GM12872 (cell line): ENCODE data around the gene ENOPH1.

Source experiments
- TF ChIP-seq, protein P1 (sequence below): IDR thresholded peaks from 3 replicates; pipeline ENCODE4 v1.5.1; 2011; ENCODE audit warnings: low read depth, mild to moderate bottlenecking, low read length, moderate library complexity; ENCODE audit not compliant: insufficient read depth

The ENOPH1 gene

DNA sequence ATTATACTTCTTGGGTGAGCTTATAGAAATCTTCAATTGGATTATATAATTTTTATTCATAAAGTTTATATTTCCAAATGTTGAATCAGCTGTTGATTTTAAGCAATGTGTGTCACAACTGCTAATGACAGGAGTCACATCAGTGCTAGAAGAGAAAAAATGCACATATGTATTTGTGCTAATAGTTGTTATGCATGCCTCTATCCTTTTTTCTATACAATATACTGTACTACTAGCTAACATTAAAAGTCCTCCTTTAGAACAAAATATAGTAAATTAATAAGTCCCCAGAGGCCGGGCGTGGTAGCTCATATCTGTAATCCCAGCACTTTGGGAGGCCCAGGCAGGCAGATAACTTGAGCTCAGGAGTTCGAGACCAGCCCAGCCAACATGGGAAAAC lies 32.9 kb upstream of the ENOPH1 start:
- TF ChIP-seq, protein P1, sequence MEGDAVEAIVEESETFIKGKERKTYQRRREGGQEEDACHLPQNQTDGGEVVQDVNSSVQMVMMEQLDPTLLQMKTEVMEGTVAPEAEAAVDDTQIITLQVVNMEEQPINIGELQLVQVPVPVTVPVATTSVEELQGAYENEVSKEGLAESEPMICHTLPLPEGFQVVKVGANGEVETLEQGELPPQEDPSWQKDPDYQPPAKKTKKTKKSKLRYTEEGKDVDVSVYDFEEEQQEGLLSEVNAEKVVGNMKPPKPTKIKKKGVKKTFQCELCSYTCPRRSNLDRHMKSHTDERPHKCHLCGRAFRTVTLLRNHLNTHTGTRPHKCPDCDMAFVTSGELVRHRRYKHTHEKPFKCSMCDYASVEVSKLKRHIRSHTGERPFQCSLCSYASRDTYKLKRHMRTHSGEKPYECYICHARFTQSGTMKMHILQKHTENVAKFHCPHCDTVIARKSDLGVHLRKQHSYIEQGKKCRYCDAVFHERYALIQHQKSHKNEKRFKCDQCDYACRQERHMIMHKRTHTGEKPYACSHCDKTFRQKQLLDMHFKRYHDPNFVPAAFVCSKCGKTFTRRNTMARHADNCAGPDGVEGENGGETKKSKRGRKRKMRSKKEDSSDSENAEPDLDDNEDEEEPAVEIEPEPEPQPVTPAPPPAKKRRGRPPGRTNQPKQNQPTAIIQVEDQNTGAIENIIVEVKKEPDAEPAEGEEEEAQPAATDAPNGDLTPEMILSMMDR = no peak

DNA sequence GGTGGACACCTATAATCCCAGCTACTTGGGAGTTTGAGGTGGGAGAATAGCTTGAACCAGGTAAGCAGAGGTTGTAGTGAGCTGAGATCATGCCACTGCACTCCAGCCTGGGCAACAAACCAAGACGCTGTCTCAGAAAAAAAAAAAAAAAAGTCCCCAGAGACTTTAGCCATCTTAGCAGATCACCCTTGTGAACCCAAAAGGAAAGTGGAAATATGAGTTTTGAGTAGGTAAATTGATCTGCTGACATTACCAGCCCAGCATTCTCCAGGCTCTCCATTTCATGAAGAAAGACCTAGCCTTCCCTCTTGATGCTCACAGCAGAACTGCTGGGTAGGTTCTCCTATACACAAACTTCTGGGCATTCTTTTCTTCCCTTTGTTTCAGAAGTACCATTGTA lies 32.1 kb upstream of the ENOPH1 start:
- TF ChIP-seq, protein P1 = no peak

DNA sequence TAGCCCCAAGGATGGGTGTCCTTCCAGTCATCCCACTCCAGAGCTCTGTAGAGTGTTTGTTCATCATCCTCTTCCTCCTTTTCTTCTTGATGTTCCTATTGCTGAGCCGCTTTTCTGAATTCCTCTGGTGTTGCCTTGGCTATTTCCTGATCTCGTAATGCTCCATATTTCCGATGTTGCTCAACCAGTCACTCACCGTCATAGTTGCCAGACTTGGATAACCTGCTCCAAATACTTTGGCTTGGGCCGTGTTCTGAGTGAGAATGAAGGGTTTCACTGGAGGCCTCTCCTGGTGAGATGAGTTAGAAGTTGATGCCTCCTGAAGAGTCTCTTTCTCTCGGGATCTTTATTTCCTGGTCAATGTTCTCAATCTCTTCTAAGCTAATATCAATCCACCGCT lies 28.8 kb upstream of the ENOPH1 start:
- TF ChIP-seq, protein P1 = no peak

DNA sequence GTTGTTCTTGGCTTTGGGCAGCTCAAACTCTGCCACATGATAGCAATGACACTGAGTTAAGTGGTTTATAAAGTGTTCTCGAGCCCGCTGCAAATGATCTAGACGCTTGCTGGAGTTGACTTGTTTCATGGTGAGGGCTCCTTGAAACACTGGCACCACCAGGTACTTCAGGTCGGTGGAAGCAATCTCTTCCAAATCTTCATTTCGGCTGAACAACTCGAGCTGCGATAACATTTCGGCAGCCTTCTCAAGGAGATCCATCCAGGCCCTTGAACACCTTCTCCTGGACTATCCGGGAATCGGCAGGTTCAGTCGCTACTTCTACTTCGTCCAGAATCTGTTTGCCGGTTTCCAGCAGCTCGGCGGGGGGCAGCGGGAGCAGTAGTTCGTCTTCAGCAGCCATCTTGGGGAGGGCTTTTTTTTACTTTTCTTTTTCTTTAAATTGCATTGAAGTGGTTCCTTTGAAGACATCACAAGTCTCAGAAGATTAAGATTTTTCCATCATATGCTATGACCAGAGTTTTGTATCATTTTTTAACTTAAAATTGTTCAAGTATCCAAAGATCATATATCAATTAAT lies 28.1 kb upstream of the ENOPH1 start:
- TF ChIP-seq, protein P1 = no peak

DNA sequence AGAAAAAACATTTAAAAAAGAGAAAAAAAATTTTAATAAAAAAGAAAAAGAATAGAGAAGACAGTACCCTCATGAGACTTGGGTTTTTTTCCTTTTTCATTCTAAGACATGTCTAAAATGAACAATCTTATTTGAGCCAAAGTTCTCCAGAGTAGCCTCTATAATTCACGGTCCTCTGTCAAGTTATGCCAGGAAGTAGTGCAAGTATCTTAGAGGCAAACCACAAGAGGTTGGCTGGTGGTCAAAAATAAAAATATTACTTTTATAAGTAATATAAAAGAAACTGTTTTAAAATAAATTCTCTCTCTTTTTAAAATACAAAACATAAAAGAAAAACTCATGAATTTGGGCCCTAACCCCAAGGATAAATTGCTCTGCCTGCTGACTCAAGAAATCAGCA lies 26.7 kb upstream of the ENOPH1 start:
- TF ChIP-seq, protein P1 = no peak

DNA sequence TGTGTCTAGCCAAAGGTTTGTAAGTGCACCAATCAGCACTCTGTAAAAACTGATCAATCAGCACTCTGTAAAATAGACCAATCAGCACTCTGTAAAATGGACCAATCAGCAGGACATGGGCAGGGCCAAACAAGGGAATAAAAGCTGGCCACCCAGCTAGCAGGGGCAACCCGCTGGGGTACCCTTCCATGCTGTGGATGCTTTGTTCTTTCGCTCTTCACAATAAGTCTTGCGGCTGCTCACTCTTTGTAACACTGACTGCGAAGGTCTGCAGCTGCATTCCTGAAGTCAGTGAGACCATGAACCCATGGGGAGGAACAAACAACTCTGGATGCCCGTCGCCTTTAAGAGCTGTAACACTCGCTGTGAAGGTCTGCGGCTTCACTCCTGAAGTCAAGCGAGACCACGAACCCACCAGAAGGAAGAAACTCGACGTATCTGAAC lies 14.4 kb upstream of the ENOPH1 start:
- TF ChIP-seq, protein P1 = no peak

DNA sequence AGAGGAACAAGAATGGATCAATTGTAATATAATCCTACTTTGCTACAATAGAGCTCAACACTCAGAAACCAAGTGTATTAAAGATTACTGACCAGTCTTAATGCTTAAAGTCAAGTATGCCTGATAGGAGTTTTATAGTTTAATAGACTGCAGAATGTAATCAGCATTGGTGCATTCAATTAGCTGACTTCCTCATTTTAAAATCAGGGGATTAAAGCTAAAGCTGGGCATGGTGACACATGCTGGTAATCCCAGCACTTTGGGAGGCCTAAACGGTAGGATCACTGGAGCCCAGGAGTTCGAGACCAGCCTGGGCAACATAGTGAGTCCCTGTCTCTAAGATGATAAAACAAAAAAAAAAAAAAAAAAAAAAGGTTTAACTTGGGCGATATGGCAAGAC lies 10.9 kb upstream of the ENOPH1 start:
- TF ChIP-seq, protein P1 = no peak
